Nephron progenitor cell (in vitro differentiated cells): ENCODE measurements around the gene HDAC4.

Experiments used
- DNase-seq: peaks from one replicate; pipeline ENCODE4 v3.0.0; 2021
- H3K27ac Mint-ChIP-seq: 2 replicates; pipeline ENCODE4 v1.8.0; 2021; ENCODE audit warnings: mild to moderate bottlenecking, moderate library complexity, mixed read lengths
- H3K27me3 Mint-ChIP-seq: 2 replicates; pipeline ENCODE4 v1.8.0; 2021; ENCODE audit warnings: mild to moderate bottlenecking, low read depth, mixed read lengths; ENCODE audit not compliant: poor library complexity
- H3K36me3 Mint-ChIP-seq: 2 replicates; pipeline ENCODE4 v1.8.0; 2021; ENCODE audit warnings: low read depth, mixed read lengths
- H3K4me1 Mint-ChIP-seq: 2 replicates; pipeline ENCODE4 v1.8.0; 2021; ENCODE audit warnings: mixed read lengths
- H3K4me3 Mint-ChIP-seq: 2 replicates; pipeline ENCODE4 v1.8.0; 2021; ENCODE audit warnings: mild to moderate bottlenecking, moderate library complexity, mixed read lengths
- H3K9me3 Mint-ChIP-seq: 2 replicates; pipeline ENCODE4 v1.8.0; 2021; ENCODE audit warnings: mild to moderate bottlenecking, moderate library complexity, mixed read lengths
- TF ChIP-seq, protein P1 (sequence below): fragments of 200-600 bp; sonication (generic); IDR thresholded peaks from 2 replicates; pipeline ENCODE4 v1.5.0; 2021; ENCODE audit warnings: antibody characterized with exemption

HDAC4 gene

DNA sequence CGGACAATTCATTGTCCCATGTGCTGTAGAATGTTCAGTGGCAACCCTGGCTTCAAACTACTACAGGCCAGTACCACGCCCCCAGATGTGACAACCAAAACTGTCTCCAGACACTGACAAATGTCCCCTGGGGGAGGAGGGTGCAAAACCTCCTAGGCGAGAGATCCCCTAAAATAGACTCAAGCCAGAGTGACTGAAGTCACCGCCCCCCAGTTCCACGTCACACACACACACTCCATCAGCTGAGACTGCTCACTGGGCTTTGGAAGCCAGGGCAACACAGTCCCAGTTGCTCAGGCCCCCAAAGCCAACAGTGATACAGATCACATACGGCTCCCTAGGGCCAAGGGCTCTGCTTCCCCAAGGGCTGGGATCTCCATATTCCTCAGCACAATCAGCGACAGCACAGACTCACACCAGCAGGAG, 19.1 kb downstream of the HDAC4 start:
- Mint-ChIP-seq H3K27ac (peak overlapping the region; percentile 51), H3K27me3 (peaks cover 7% of the 10 kb centered on the region), H3K9me3 (peaks cover 13% of the 10 kb centered on the region), H3K36me3 (peaks cover 40% of the 10 kb centered on the region), H3K4me3 (no peak overlapping the region), H3K4me1 (peaks cover 47% of the 10 kb centered on the region)
- TF ChIP-seq, protein P1, sequence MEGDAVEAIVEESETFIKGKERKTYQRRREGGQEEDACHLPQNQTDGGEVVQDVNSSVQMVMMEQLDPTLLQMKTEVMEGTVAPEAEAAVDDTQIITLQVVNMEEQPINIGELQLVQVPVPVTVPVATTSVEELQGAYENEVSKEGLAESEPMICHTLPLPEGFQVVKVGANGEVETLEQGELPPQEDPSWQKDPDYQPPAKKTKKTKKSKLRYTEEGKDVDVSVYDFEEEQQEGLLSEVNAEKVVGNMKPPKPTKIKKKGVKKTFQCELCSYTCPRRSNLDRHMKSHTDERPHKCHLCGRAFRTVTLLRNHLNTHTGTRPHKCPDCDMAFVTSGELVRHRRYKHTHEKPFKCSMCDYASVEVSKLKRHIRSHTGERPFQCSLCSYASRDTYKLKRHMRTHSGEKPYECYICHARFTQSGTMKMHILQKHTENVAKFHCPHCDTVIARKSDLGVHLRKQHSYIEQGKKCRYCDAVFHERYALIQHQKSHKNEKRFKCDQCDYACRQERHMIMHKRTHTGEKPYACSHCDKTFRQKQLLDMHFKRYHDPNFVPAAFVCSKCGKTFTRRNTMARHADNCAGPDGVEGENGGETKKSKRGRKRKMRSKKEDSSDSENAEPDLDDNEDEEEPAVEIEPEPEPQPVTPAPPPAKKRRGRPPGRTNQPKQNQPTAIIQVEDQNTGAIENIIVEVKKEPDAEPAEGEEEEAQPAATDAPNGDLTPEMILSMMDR, result no peak
- DNase-seq, result no peak

GRCh38 chr2:239380831-239381708, 19.8 kb downstream of the HDAC4 start:
- Mint-ChIP-seq H3K27ac (peak overlapping the region; percentile 58), H3K4me3 (no peak overlapping the region)
- TF ChIP-seq, protein P1, result no peak

DNA sequence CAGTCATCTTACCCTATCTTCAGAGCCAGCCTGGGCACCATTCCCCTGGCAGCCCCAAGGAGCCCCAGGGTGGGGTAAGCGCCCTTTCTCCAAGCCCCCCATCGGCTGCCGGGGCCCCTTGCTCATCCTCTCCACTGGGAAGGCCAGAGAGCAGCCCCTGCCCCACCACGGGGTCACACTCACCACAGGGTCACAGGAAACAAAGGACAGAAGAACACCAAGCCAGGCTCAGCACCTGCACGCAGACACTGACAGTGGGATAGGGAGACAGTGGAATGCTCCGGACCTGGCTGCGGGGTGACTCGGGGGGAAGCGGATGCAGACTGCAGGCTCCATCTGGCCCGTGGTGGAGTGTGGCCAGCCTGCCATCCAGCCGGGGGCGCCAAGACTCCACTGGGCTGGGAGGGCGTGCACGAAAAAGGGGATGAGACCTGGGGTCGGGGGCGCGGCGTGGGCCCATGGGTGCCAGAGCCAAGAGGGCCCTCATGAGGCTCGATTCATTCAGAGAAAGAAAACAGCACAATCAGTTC, 21.1 kb downstream of the HDAC4 start:
- H3K4me1 Mint-ChIP-seq, result peaks cover 39% of the 10 kb centered on the region
- H3K27ac Mint-ChIP-seq, result no peak overlapping the region
- H3K36me3 Mint-ChIP-seq, result peaks cover 25% of the 10 kb centered on the region
- H3K9me3 Mint-ChIP-seq, result peaks cover 13% of the 10 kb centered on the region
- H3K4me3 Mint-ChIP-seq, result no peak overlapping the region
- DNase-seq, result no peak
- TF ChIP-seq, protein P1, result no peak
- H3K27me3 Mint-ChIP-seq, result peaks cover 4% of the 10 kb centered on the region

More at GRCh38 chr2:239380831-239381708, 19.8 kb downstream of the HDAC4 start:
- DNase-seq, result no peak
- H3K27me3 Mint-ChIP-seq, result peaks cover 7% of the 10 kb centered on the region
- H3K36me3 Mint-ChIP-seq, result peaks cover 36% of the 10 kb centered on the region
- H3K9me3 Mint-ChIP-seq, result peaks cover 13% of the 10 kb centered on the region
- peaks cover 45% of the 10 kb centered on the region for H3K4me1 Mint-ChIP-seq

- H3K4me1 Mint-ChIP-seq, result peaks cover 39% of the 10 kb centered on the region
Observed at GRCh38 chr2:239378918-239379640, 21.7 kb downstream of the HDAC4 start.

GRCh38 chr2:239378021-239378917, 22.6 kb downstream of the HDAC4 start:
- peaks cover 33% of the 10 kb centered on the region for H3K4me1 Mint-ChIP-seq
- peaks cover 1% of the 10 kb centered on the region for H3K27me3 Mint-ChIP-seq
- H3K4me3 Mint-ChIP-seq, result no peak overlapping the region
- H3K9me3 Mint-ChIP-seq, result peaks cover 2% of the 10 kb centered on the region
- H3K27ac Mint-ChIP-seq, result peak overlapping the region; percentile 87
- TF ChIP-seq, protein P1, result no peak
- peaks cover 12% of the 10 kb centered on the region for H3K36me3 Mint-ChIP-seq
- no peak for DNase-seq

More at GRCh38 chr2:239378918-239379640, 21.7 kb downstream of the HDAC4 start:
- peaks cover 8% of the 10 kb centered on the region for H3K9me3 Mint-ChIP-seq
- no peak overlapping the region for H3K4me3 Mint-ChIP-seq
- H3K27me3 Mint-ChIP-seq, result peaks cover 4% of the 10 kb centered on the region
- TF ChIP-seq, protein P1, result no peak
- no peak for DNase-seq
- peak overlapping the region; percentile 87 for H3K27ac Mint-ChIP-seq
- H3K36me3 Mint-ChIP-seq, result peaks cover 19% of the 10 kb centered on the region
